Sigmoid colon (tissue), 7 donors: ENCODE results near the gene MS4A4A. TPM values are rescaled to one million over a fixed set of nuclear protein-coding genes. Genes with fewer than 3 reads are reported as not detected.

ENCODE experiments used
- DNase-seq: peaks from one replicate; pipeline ENCODE4 v3.0.0-alpha.2; 2019
- H3K27ac ChIP-seq, 4 donors: fragments of 200-600 bp; sonication (generic); one replicate each; pipeline ENCODE4 v1.5.1; 2016 to 2019; ENCODE audit warnings: mild to moderate bottlenecking in 1 of 4
- H3K27me3 ChIP-seq, 3 donors: fragments of 200-600 bp; sonication (generic); one replicate each; pipeline ENCODE4 v1.5.1; 2019; ENCODE audit warnings: mild to moderate bottlenecking in 1 of 3
- H3K36me3 ChIP-seq, 4 donors: fragments of 200-600 bp; sonication (generic); one replicate each; pipeline ENCODE4 v1.5.1; 2016 to 2019
- H3K4me1 ChIP-seq, 4 donors: fragments of 200-600 bp; sonication (generic); one replicate each; pipeline ENCODE4 v1.5.1; 2017 to 2019
- H3K4me3 ChIP-seq, 4 donors: fragments of 200-600 bp; sonication (generic); one replicate each; pipeline ENCODE4 v1.5.1; 2017 to 2019; ENCODE audit warnings: mild to moderate bottlenecking in 2 of 4, moderate library complexity in 1 of 4
- H3K9me3 ChIP-seq, 4 donors: fragments of 200-600 bp in 3 of 4; sonication (generic) in 3 of 4; one replicate each; pipeline versions ENCODE4 v1.5.1 to v1.6.1; 2013 to 2019
- CTCF ChIP-seq, 4 experiments: fragments of 450-650 bp in 3 of 4; fragments of 200-600 bp in 1 of 4; IDR thresholded peaks; one replicate each; pipeline ENCODE4 v1.5.1; 2016 to 2019; ENCODE audit warnings: antibody characterized with exemption in 4 of 4, mild to moderate bottlenecking in 3 of 4, moderate library complexity in 2 of 4
- EP300 ChIP-seq, 4 donors: sonication (generic); formaldehyde crosslinking; IDR thresholded peaks; one replicate each; pipeline ENCODE4 v1.6.1; 2017; ENCODE audit warnings: antibody characterized with exemption in 4 of 4
- POLR2A ChIP-seq, 2 donors: fragments of 450-650 bp; IDR thresholded peaks; one replicate each; pipeline ENCODE4 v1.6.1; 2016; ENCODE audit warnings: antibody characterized with exemption in 2 of 2, mild to moderate bottlenecking in 2 of 2, moderate library complexity in 2 of 2
- POLR2AphosphoS5 ChIP-seq, 4 donors: sonication (generic); formaldehyde crosslinking; IDR thresholded peaks; one replicate each; pipeline ENCODE4 v1.6.1; 2017; ENCODE audit warnings: antibody characterized with exemption in 4 of 4
- WGBS, 2 donors: extraction: QIAGEN DNeasy Blood & Tissue Kit; methylation state at CpG; one replicate each; pipeline ENCODE4 v1.1.7; 2013; 5-methylcytosine and 5-hydroxymethylcytosine counted together
- intact Hi-C: fragments of 100-400 bp; cut with DNase I; formaldehyde crosslinking; loops from one replicate; pipeline ENCODE4 v1.15.1; 2023
- polyA plus RNA-seq, 3 donors: library from polyadenylated mRNA; stranded (reverse); fragments of 200-250 nt; gene quantifications; one replicate each; pipeline ENCODE4 v1.2.3, GENCODE V29; 2013
- total RNA-seq, 4 donors: library from RNA; depleted of rRNA; stranded (reverse); fragments of >200 nt; gene quantifications; one replicate each; pipeline ENCODE4 v1.1.0, GENCODE V29; 2016
- donor health status: healthy with polysubstance abuse.
- donor health status: Bipolar disorder and iron deficiency.
- donor health status: healthy.

MS4A4A gene
- total and polyA plus RNA-seq, 7 donors, result 10.8 to 49.9 (median 35.4) TPM

DNA sequence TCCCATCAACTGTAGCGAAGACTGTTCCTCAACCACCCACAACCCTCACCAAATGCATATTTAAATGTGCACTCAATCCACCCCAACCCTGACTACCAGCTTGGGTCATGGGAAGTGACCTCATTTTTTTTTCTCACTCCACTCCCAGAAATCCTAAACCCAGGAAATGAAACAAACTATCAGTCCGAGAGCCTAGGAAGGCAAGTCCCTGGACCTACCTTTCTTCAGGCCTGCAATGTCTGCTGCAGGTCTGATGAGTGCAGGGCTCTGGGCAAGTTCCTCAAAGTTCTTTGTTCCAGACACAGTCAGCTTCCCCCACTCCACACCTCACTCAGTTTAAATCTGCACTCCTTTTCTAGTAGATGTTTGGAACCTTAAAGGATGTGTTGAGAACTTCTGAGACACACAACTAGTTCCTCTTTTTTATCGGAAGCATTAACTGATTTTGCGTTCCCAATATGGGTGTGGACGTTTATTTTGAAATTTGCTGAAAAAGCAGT, 37.7 kb upstream of the MS4A4A start, which contains the start of gene MS4A4E:
Gene MS4A4E (minus strand): TSS at position 398 of the 500 bp plus-strand sequence. CDS start 13,082 bp downstream, outside the sequence.
- no peaks in the 10 kb centered on the region for H3K9me3 ChIP-seq
- no peak for TF ChIP-seq POLR2AphosphoS5 (IDR thresholded peaks at IDR 0.05)
- TF ChIP-seq CTCF (IDR thresholded peaks at IDR 0.05), result no peak
- TF ChIP-seq EP300 (IDR thresholded peaks at IDR 0.05), result no peak
- TF ChIP-seq POLR2A (IDR thresholded peaks at IDR 0.05), result no peak
- H3K27me3 ChIP-seq, result no peaks in the 10 kb centered on the region
- WGBS, 2 donors, result 66 to 68% methylated on average over 5 of the region's 5 CpGs
- DNase-seq, result no peak
- peak within 1 kb of the TSS in 2 of 4 donors; percentile 27 to 28 for H3K27ac ChIP-seq
- H3K4me3 ChIP-seq, result peak within 1 kb of the TSS in 1 of 4 donors; percentile 19
- no peaks in the 10 kb centered on the region for H3K4me1 ChIP-seq
- intact Hi-C loops, result no loop called here
- no peaks in the 10 kb centered on the region for H3K36me3 ChIP-seq

DNA sequence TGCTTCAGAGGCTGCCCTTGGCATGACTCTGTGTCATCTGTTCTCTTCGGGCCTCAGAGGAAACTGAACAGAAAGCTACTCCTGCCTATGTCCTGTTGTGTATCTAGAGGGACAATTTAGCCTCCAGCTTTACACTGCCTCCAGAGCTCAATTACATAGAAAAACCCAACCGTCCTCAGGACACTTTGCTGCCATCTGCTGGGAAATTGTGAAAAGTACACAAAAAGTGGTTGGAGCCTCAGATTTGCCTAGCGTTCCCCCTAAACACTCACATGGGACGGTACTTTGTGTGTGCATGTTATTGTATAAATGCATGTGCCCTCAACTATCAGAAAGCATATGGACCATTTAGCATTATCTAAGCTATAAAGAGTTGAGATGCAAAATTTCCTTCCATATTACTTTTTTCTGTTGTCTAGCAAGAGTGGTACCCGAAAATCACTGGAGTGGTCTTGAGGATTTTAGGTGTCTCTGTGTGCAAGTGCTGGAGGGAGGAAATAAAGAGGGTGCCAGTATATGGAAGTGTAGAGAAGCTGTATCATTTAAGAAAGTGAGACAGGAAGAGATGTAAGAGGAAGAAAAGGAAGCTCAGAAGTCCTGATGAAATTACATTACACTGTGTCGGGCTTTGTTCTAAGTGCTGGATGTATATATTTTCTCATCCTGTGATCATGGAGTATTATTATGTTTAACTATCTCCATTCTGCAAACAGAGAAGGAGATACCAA, 28.8 kb upstream of the MS4A4A start:
- 22 to 47% methylated on average over 6 of the region's 6 CpGs for WGBS, 2 donors
- no peak overlapping the region for H3K4me3 ChIP-seq
- intact Hi-C loops, result loop anchor here (5.0 kb wide), 1 partner anchor 499 kb away; no protein-coding TSS in a partner anchor
- DNase-seq, result no peak
- no peaks in the 10 kb centered on the region for H3K36me3 ChIP-seq
- H3K4me1 ChIP-seq, result no peaks in the 10 kb centered on the region
- H3K27me3 ChIP-seq, result no peaks in the 10 kb centered on the region
- H3K27ac ChIP-seq, result peak overlapping the region in 1 of 4 donors; percentile 35
- peaks cover 0 to 7% (median 0%) of the 10 kb centered on the region in 4 donors for H3K9me3 ChIP-seq
- TF ChIP-seq POLR2AphosphoS5 (IDR thresholded peaks at IDR 0.05), result no peak
- peak in 2 of 4 experiments; percentile 4 to 24 for TF ChIP-seq CTCF (IDR thresholded peaks at IDR 0.05)
- no peak for TF ChIP-seq EP300 (IDR thresholded peaks at IDR 0.05)

DNA sequence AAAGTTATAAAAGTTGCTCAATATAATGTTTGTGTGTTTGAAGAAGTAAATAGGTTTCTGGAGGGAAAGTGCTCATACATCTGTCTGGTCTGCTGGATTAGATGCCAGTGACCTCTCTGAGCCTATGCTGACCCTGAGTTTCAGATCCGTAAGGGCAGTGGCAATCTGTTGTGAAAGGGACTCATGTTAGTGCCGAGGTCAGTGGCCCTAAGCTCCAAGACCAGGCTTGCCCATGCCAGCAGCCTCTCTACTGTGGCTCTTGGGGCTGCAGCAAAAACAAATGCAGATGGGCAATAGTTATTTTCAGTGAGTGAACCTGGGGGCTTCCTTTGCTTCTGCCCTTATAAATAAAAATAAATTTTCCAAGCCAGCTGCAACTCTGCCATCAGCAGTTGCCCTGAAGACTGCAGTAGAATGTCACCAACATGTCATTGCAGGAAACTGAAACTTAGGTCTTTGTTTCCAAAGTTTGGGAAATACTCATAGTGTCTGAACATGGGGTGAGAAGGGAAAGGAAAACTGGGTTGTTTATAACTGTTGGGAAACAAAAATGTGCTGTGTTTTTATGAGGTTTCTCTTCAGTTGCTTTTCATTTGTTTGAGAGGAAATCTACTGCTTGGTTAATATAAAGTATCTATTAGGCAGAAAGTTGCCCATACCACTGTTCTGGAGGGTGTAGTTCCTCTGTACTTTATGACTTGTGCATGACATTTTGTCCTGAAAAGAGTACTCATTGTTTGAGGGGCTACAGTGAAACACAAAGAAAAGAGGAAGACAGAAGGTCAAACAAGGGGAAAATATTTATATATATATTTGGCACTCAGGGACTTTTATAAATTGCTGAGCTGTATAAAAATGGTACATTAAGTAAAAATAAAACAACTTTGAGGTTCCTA, 28.0 kb upstream of the MS4A4A start:
- WGBS, 2 donors, result 39 to 70% methylated on average over 2 of the region's 2 CpGs

More for the DNA sequence above, 28.0 kb upstream of the MS4A4A start:
- H3K36me3 ChIP-seq, result no peaks in the 10 kb centered on the region
- H3K9me3 ChIP-seq, result peaks cover 0 to 7% (median 0%) of the 10 kb centered on the region in 4 donors
- H3K27ac ChIP-seq, result peak overlapping the region in 1 of 4 donors; percentile 35
- no peaks in the 10 kb centered on the region for H3K27me3 ChIP-seq
- no peaks in the 10 kb centered on the region for H3K4me1 ChIP-seq
- no peak for DNase-seq
- no peak for TF ChIP-seq CTCF (IDR thresholded peaks at IDR 0.05)
- TF ChIP-seq POLR2A (IDR thresholded peaks at IDR 0.05), result no peak
- TF ChIP-seq EP300 (IDR thresholded peaks at IDR 0.05), result peak in 1 of 4 donors; percentile 56
- no peak for TF ChIP-seq POLR2AphosphoS5 (IDR thresholded peaks at IDR 0.05)
- intact Hi-C loops, result loop anchor here (5.0 kb wide), 1 partner anchor 500 kb away; no protein-coding TSS in a partner anchor
- H3K4me3 ChIP-seq, result no peak overlapping the region
